Smooth muscle cell (in vitro differentiated cells): ENCODE measurements around the gene LMTK3. TPM values are rescaled to one million over a fixed set of nuclear protein-coding genes. Genes with fewer than 3 reads are reported as not detected.

Experiments
- DNase-seq: peaks from one replicate; lab custom pipeline; 2025; ENCODE audit not compliant: unreplicated experiment; lab: John Stamatoyannopoulos, UW
- H2AFZ ChIP-seq: fragments of 200-600 bp; sonication (generic); 2 replicates; pipeline ENCODE4 v1.6.0; 2016; ENCODE audit warnings: antibody characterized with exemption, low read depth, mild to moderate bottlenecking
- H3F3A ChIP-seq: fragments of 200-600 bp; sonication (generic); 2 replicates; pipeline ENCODE4 v1.6.0; 2017; ENCODE audit warnings: antibody characterized with exemption, low read depth
- H3K27ac ChIP-seq: fragments of 200-600 bp; sonication (generic); 2 replicates; pipeline ENCODE4 v1.5.1; 2016; ENCODE audit warnings: low read depth, mild to moderate bottlenecking
- H3K27me3 ChIP-seq: fragments of 200-600 bp; sonication (generic); 2 replicates; pipeline ENCODE4 v1.6.1; 2016; ENCODE audit warnings: low read depth, mild to moderate bottlenecking
- H3K36me3 ChIP-seq: fragments of 200-600 bp; sonication (generic); 2 replicates; pipeline ENCODE4 v1.5.1; 2016; ENCODE audit warnings: low read depth
- H3K4me1 ChIP-seq: fragments of 200-600 bp; sonication (generic); 2 replicates; pipeline ENCODE4 v1.5.1; 2016; ENCODE audit warnings: low read depth
- H3K4me2 ChIP-seq: fragments of 200-600 bp; sonication (generic); 2 replicates; pipeline ENCODE4 v1.6.0; 2016; ENCODE audit warnings: mild to moderate bottlenecking
- H3K4me3 ChIP-seq: fragments of 200-600 bp; sonication (generic); 2 replicates; pipeline ENCODE4 v1.5.1; 2016; ENCODE audit warnings: mild to moderate bottlenecking
- H3K79me2 ChIP-seq: fragments of 200-600 bp; sonication (generic); 2 replicates; pipeline ENCODE4 v1.6.0; 2016; ENCODE audit warnings: low read depth, mild to moderate bottlenecking
- H3K9ac ChIP-seq: fragments of 200-600 bp; sonication (generic); 2 replicates; pipeline ENCODE4 v1.6.0; 2016; ENCODE audit warnings: low read depth
- H3K9me3 ChIP-seq: fragments of 200-600 bp; sonication (generic); replicated peaks from 2 replicates; pipeline ENCODE4 v1.5.1; 2016; ENCODE audit warnings: low read depth
- H4K20me1 ChIP-seq: fragments of 200-600 bp; sonication (generic); 2 replicates; pipeline ENCODE4 v1.6.0; 2016; ENCODE audit warnings: low read depth
- CTCF ChIP-seq: fragments of 200-600 bp; sonication (generic); IDR thresholded peaks from 2 replicates; pipeline ENCODE4 v1.5.1; 2017; ENCODE audit warnings: borderline replicate concordance, mild to moderate bottlenecking, antibody characterized with exemption; ENCODE audit not compliant: insufficient read depth, poor library complexity, severe bottlenecking
- WGBS: methylation state at CpG from one replicate; pipeline ENCODE4 v1.1.7; 2016; ENCODE audit warnings: low lambda C conversion rate; 5-methylcytosine and 5-hydroxymethylcytosine counted together
- polyA plus RNA-seq: library from polyadenylated mRNA; unstranded; fragments of >200 nt; fragmentation: Nextera tagmentation; extraction: Ambion mirVana; gene quantifications from 2 replicates; pipeline ENCODE4 v1.2.1, GENCODE V29; 2016
- total RNA-seq: library from RNA; depleted of rRNA; stranded (reverse); fragments of >200 nt; gene quantifications from 2 replicates; pipeline ENCODE4 v1.2.3, GENCODE V29; 2014

LMTK3 gene
- total and polyA plus RNA-seq, 2 experiments from 2014 or later = 0.66 to 3.1 TPM

- Histone ChIP-seq H3K9me3 (no peaks in the 10 kb centered on the region), H3K27me3 (no peaks in the 10 kb centered on the region), H3K4me1 (no peaks in the 10 kb centered on the region), H3K9ac (no peak overlapping the region), H3K36me3 (peaks cover 8% of the 10 kb centered on the region), H3F3A (peaks cover 4% of the 10 kb centered on the region), H3K4me2 (no peak overlapping the region), H4K20me1 (peaks cover 64% of the 10 kb centered on the region), H3K4me3 (no peak overlapping the region), H3K79me2 (no peaks in the 10 kb centered on the region), H2AFZ (no peak overlapping the region), H3K27ac (no peak overlapping the region)
- DNase-seq = no peak
- no peak for TF ChIP-seq CTCF
- 95% methylated on average over 21 of the region's 22 CpGs for WGBS
These were observed 33.8 kb downstream of the LMTK3 start for GRCh38 chr19:48477698-48478338.

- H4K20me1 ChIP-seq = peaks cover 68% of the 10 kb centered on the region
- H3F3A ChIP-seq = peaks cover 3% of the 10 kb centered on the region
- no peaks in the 10 kb centered on the region for H3K4me1 ChIP-seq
- no peak for TF ChIP-seq CTCF
- no peak overlapping the region for H3K27ac ChIP-seq
- DNase-seq = no peak
- 90% methylated on average over 6 of the region's 10 CpGs for WGBS
- no peak overlapping the region for H3K9ac ChIP-seq
- H3K9me3 ChIP-seq = no peaks in the 10 kb centered on the region
- H3K4me2 ChIP-seq = no peak overlapping the region
- no peak overlapping the region for H2AFZ ChIP-seq
- H3K36me3 ChIP-seq = peaks cover 8% of the 10 kb centered on the region
- no peaks in the 10 kb centered on the region for H3K79me2 ChIP-seq
- H3K27me3 ChIP-seq = no peaks in the 10 kb centered on the region
- H3K4me3 ChIP-seq = no peak overlapping the region
These were observed 34.5 kb downstream of the LMTK3 start for GRCh38 chr19:48477067-48477685.

GRCh38 chr19:48476176-48476575, 35.5 kb downstream of the LMTK3 start:
- no peak for DNase-seq
- H3K4me2 ChIP-seq = no peak overlapping the region
- H3K27me3 ChIP-seq = no peaks in the 10 kb centered on the region
- H4K20me1 ChIP-seq = peaks cover 74% of the 10 kb centered on the region
- no peaks in the 10 kb centered on the region for H3K79me2 ChIP-seq
- H3F3A ChIP-seq = no peaks in the 10 kb centered on the region
- H3K27ac ChIP-seq = no peak overlapping the region
- H3K9me3 ChIP-seq = no peaks in the 10 kb centered on the region
- no peak overlapping the region for H2AFZ ChIP-seq
- no peaks in the 10 kb centered on the region for H3K4me1 ChIP-seq
- WGBS = 90% methylated on average over 9 of the region's 9 CpGs
- H3K9ac ChIP-seq = no peak overlapping the region
- TF ChIP-seq CTCF = no peak
- peaks cover 8% of the 10 kb centered on the region for H3K36me3 ChIP-seq
- H3K4me3 ChIP-seq = no peak overlapping the region
